ENCODE results near the gene GDPD5.

The GDPD5 gene

GRCh38 chr11:75388386-75389275, 137.1 kb downstream of the GDPD5 start:
- peak; percentile 4 for FAIRE-seq

- FAIRE-seq, result no peak
These were observed 137.9 kb downstream of the GDPD5 start for GRCh38 chr11:75387736-75388294.

- FAIRE-seq, result no peak
These were observed 138.7 kb downstream of the GDPD5 start for GRCh38 chr11:75386942-75387630.
